HEK293T (cell line): Measurements from ENCODE around the gene UGT2B28.
"Not testable (repeated sequence)": the region's sequence is repeated elsewhere in the genome, so short reads cannot be mapped to it uniquely, and the experiment has no call there.

ENCODE experiments used
- CTCF ChIA-PET: fragments of 350-600 bp; formaldehyde crosslinking; extraction: SDS; loops from one replicate; lab custom pipeline; 2021; ENCODE audit warnings: antibody characterized with exemption, inconsistent platforms; lab: Yijun Ruan, JAX
- POLR2A ChIA-PET: fragments of 350-600 bp; formaldehyde crosslinking; extraction: SDS; loops from one replicate; lab custom pipeline; 2020; ENCODE audit warnings: antibody characterized with exemption, inconsistent platforms; lab: Yijun Ruan, JAX
- DNase-seq: peaks from one replicate; pipeline ENCODE4 v3.0.0; 2012; ENCODE audit warnings: mixed read lengths; ENCODE audit errors: extremely low spot score
- ARNT ChIP-seq: fragments of 450-650 bp; IDR thresholded peaks from 2 replicates; pipeline ENCODE4 v1.6.1; 2017; ENCODE audit warnings: mild to moderate bottlenecking
- BHLHE40 ChIP-seq: fragments of 450-650 bp; IDR thresholded peaks from 2 replicates; pipeline ENCODE4 v1.6.1; 2016; ENCODE audit warnings: mild to moderate bottlenecking, moderate library complexity, borderline replicate concordance
- CTBP1 ChIP-seq: fragments of 450-650 bp; IDR thresholded peaks from 2 replicates; pipeline ENCODE4 v1.6.1; 2016; ENCODE audit warnings: borderline replicate concordance
- ELF4 ChIP-seq: fragments of 450-650 bp; IDR thresholded peaks from 2 replicates; pipeline ENCODE4 v1.6.1; 2017; ENCODE audit warnings: antibody characterized with exemption
- FOXA1 ChIP-seq: fragments of 450-650 bp; IDR thresholded peaks from 2 replicates; pipeline ENCODE4 v1.6.1; 2016; ENCODE audit warnings: mild to moderate bottlenecking
- FOXK2 ChIP-seq: fragments of 450-650 bp; IDR thresholded peaks from 2 replicates; pipeline ENCODE4 v1.6.1; 2016; ENCODE audit warnings: mild to moderate bottlenecking
- FOXM1 ChIP-seq: fragments of 450-650 bp; IDR thresholded peaks from 2 replicates; pipeline ENCODE4 v1.6.1; 2017; ENCODE audit warnings: mild to moderate bottlenecking, borderline replicate concordance
- HDGF ChIP-seq: fragments of 450-650 bp; IDR thresholded peaks from 2 replicates; pipeline ENCODE4 v1.6.1; 2017; ENCODE audit warnings: antibody characterized with exemption, borderline replicate concordance
- L3MBTL2 ChIP-seq: fragments of 450-650 bp; conservative IDR thresholded peaks from 2 replicates; pipeline ENCODE4 v1.6.1; 2016; ENCODE audit warnings: mild to moderate bottlenecking
- LEF1 ChIP-seq: fragments of 450-650 bp; IDR thresholded peaks from 2 replicates; pipeline ENCODE4 v1.6.1; 2017; ENCODE audit warnings: mild to moderate bottlenecking, borderline replicate concordance
- NFRKB ChIP-seq: fragments of 450-650 bp; IDR thresholded peaks from 2 replicates; pipeline ENCODE4 v1.6.1; 2016; ENCODE audit warnings: mild to moderate bottlenecking, moderate library complexity
- PKNOX1 ChIP-seq: fragments of 450-650 bp; IDR thresholded peaks from 2 replicates; pipeline ENCODE4 v1.6.1; 2016
- SP1 ChIP-seq: fragments of 450-650 bp; IDR thresholded peaks from 2 replicates; pipeline ENCODE4 v1.6.1; 2017
- SUZ12 ChIP-seq: fragments of 450-650 bp; IDR thresholded peaks from 2 replicates; pipeline ENCODE4 v1.6.1; 2016; ENCODE audit warnings: mild to moderate bottlenecking
- TARDBP ChIP-seq: fragments of 450-650 bp; IDR thresholded peaks from 2 replicates; pipeline ENCODE4 v1.6.1; 2016
- ZNF384 ChIP-seq: fragments of 450-650 bp; IDR thresholded peaks from 2 replicates; pipeline ENCODE4 v1.6.1; 2016

The UGT2B28 gene

GRCh38 chr4:69280081-69280480, at the start of gene UGT2B28:
UGT2B28 (plus strand) TSS chr4:69280475; CDS start chr4:69280501, 26 bp downstream.
- CTCF ChIA-PET, DNase-seq, POLR2A ChIA-PET: not testable (repeated sequence)

DNA sequence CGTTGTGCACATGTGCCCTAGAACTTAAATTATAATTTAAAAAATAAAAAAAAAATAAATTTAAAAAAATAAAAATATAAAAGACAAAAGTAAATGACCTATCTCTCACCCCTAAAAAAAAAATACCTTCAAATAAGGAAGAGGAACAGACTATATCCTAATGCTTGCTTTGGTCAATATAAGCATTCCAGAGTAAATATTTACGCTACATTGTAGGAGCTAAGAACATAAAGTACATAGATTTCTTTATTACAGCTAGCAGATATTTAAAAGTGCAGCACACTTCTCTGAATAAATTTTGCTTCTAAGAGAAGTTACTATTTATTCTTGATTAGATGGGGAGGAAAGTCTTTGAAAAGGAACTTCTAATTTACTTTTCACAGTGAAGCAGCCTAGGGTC, 41.2 kb upstream of the UGT2B28 start:
- ChIA-PET POLR2A (no interaction called here), CTCF (no interaction called here)
- DNase-seq: no peak
- TF ChIP-seq FOXK2 (no peak), ARNT (no peak), LEF1 (no peak), ZNF384 (no peak), SUZ12 (no peak), TARDBP (no peak), BHLHE40 (no peak), CTBP1 (no peak), FOXM1 (no peak), PKNOX1 (no peak), ELF4 (no peak), L3MBTL2 (no peak), HDGF (no peak), SP1 (no peak), NFRKB (no peak), FOXA1 (no peak)

DNA sequence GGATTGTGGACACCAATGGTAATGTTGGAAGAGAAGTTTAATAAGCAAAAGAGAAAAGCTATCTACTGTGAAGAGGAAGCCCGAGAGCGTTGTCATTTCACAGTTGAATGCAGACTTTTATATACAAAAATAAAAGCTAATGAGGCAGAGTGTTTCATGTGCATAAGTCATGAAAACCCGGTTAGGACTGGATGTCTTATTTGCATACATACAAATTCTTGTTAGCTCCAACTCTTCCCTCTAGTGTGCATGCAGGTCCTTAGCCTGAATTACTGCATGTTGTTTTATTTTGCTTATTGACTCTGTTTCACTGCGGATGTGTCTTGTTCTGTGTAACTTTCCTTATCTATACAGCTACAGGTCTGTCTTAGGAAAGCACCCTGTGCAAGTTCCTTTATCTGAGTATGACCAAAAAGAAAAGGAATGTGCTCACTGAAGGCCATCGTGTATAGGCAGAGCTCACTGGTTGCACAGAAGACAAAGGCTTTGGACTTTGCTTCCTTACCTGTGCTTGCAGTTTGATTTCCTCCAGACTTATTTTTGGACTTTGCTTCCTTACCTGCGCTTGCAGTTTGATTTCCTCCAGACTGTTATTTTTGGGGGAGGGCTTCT, 40.6 kb upstream of the UGT2B28 start:
- TF ChIP-seq FOXM1: no peak
- TF ChIP-seq HDGF: no peak
- no peak for TF ChIP-seq LEF1
- no peak for TF ChIP-seq FOXA1
- TF ChIP-seq TARDBP: no peak
- TF ChIP-seq ARNT: no peak
- no peak for TF ChIP-seq PKNOX1
- no peak for TF ChIP-seq SP1
- TF ChIP-seq FOXK2: no peak
- no peak for TF ChIP-seq CTBP1
- TF ChIP-seq SUZ12: no peak
- no peak for TF ChIP-seq L3MBTL2
- TF ChIP-seq BHLHE40: no peak
- DNase-seq: no peak
- ChIA-PET POLR2A (no interaction called here), CTCF (no interaction called here)

GRCh38 chr4:69240787-69241186, 39.5 kb upstream of the UGT2B28 start:
- POLR2A ChIA-PET, DNase-seq, CTCF ChIA-PET: not testable (repeated sequence)

DNA sequence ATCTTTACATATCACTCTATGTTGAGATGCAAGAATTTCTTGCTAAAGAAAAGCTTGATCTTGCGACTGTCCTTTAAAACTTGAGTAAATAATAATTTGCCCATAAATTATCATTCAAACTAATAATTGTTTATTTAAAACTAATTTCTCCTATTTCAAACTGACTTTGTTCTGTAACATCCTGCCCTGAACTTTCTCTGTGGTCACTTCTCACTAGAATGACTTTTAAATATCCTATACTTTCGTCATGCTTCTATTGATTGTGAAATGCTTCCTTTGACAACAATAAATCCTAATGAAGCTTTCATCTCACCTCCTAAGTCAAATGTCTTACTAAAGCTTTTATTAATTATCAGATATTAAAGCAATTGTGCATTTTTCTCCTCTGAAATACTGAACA, 38.5 kb upstream of the UGT2B28 start:
- POLR2A ChIA-PET, CTCF ChIA-PET, DNase-seq: not testable (repeated sequence)

DNA sequence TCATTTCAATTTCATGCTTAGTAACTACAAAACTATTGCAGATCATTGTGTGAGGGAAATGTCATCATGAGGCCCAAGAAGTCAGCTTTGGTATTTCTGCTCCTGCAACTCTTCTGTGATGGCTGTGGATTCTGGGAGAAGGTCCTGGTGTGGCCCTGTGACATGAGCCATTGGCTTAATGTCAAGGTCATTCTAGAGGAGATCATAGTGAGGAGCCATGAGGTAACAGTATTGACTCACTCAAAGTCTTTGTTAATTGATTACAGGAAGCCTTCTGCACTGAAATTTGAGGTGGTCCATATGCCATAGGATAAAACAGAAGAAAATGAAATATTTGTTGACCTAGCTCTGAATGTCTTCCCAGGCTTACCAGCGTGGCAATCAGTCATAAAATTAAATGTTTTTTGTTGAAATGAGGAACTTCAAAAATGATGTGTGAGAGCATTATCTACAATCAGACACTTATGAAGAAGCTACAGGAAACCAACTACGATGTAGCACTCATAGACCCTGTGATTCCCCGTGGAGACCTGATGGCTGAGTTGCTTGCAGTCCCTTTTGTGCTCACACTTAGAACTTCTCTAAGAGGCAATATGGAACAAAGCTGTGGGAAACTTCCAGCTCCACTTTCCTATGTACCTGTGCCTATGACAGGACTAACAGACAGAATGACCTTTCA, 37.6 kb upstream of the UGT2B28 start:
- CTCF ChIA-PET, DNase-seq, POLR2A ChIA-PET: not testable (repeated sequence)

DNA sequence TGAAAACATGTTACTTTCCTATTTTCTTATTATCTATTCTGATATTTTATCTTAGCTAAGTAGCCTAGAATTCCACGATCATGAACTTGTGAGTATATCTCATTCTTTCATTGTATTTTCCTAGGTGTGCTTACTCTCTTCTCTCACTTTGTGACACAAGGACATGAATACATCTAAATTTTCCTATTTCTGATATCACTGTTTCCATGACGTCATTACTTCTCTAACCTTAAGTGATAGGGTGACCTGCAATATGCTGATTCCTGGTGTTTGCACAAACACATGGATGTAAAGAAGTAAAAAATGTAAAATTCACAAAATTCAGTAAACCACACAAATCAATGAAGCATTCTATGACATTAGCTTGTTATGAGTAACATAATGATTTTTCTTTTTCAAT, 29.4 kb upstream of the UGT2B28 start:
- DNase-seq, POLR2A ChIA-PET, CTCF ChIA-PET: not testable (repeated sequence)

DNA sequence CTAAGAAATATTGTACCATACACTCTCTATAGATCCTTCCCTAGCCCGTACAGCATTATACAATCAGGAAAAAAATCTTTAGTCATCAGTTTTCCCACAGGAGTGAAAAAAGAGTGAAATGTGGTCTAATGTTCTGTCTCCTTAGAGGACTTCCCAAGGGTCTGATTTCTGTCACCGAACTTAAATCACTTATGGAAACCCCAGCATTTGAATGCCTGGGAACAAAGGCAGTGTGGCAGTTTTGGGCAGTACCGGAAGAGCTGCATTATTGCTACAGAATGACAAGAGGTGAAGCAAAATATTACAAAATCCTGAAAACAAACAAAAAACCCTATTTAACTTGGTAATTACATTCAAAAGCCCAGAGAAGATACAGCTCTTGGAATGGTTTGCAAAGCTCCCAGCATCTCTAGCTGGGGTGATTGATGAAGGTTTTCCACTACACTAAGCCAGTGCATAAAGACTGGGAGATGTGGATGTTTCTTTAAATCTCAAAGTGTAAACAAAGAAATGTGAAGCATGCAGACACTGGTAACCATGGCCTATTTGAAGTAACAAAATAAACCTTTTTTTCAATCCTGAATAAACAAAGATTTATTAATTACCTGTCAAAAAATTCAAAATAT, 27.0 kb upstream of the UGT2B28 start:
- DNase-seq, CTCF ChIA-PET, POLR2A ChIA-PET: not testable (repeated sequence)

DNA sequence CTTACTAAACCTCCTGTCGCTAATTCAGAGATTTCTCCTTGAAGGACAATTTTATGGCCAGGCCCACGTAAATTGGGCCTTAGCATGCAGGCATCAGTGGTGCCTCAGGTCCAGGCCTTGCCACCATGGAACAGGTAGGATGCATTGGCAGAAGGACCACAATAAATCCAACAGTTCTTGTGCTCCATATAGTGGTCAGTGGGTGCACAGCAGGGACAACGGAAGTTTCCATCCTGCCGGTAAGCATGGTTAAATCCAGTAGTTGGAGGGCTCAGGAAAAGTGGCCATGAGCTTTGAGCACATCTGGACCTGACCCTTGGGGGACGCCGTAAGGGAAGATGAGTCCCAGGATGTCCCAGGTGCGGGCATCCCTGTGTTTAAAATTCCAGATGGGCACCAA, 11.7 kb upstream of the UGT2B28 start:
- POLR2A ChIA-PET, DNase-seq, CTCF ChIA-PET: not testable (repeated sequence)

- DNase-seq, CTCF ChIA-PET, POLR2A ChIA-PET: not testable (repeated sequence)
Measured at GRCh38 chr4:69296356-69296755, 16.1 kb downstream of the UGT2B28 start.

- POLR2A ChIA-PET, DNase-seq, CTCF ChIA-PET: not testable (repeated sequence)
Measured at GRCh38 chr4:69308426-69309033, 28.3 kb downstream of the UGT2B28 start.

DNA sequence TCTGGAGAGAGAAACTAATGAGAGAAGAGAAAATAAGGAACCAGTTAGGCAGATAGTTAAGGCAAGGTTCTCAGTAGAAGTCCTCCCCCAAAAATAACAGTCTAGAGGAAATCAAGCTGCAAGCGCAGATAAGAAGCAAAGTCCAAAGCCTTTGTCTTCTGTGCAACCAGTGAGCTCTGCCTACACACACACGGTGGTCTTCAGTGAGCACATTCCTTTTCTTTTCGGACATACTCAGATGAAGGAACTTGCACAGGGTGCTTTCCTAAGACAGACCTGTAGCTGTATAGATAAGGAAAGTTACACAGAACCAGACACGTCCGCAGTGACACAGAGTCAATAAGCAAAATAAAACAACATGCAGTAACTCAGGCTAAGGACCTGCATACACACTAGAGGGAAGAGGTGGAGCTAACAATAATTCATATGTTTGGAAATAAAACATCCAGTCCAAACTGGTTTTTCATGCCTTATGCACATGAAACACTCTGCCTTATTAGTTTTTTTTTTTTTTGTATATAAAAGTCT, 29.3 kb downstream of the UGT2B28 start:
- POLR2A ChIA-PET, DNase-seq, CTCF ChIA-PET: not testable (repeated sequence)

DNA sequence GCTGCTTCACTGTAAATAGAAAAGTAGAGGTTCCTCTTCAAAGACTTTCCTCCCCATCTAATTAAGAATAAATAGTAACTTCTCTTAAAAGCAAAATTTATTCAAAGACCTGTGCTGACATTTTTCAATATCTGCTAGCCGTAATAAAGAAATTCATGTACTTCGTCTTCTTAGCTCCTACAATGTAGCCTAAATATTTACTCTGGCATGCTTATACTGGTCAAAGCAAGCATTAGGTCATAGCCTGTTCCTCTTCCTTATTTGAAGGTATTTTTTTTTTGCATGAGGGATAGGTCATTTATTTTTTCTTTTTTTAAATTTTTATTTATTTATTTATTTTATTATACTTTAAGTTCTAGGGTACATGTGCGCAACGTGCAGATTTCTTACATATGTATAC, 30.0 kb downstream of the UGT2B28 start:
- CTCF ChIA-PET, POLR2A ChIA-PET, DNase-seq: not testable (repeated sequence)
